Forelimb muscle (tissue), 1 donor: ENCODE results near the gene KLHL40. TPM values are rescaled to one million over a fixed set of nuclear protein-coding genes. Genes with fewer than 3 reads are reported as not detected.

Experiments
- DNase-seq: peaks from one replicate; pipeline ENCODE4 v3.0.0-alpha.2; 2013; ENCODE audit warnings: low read depth
- polyA plus RNA-seq: library from polyadenylated mRNA; unstranded; fragments of 120-200 nt; gene quantifications from one replicate; pipeline ENCODE4 v1.2.1, GENCODE V29; 2013; ENCODE audit not compliant: insufficient read length

The KLHL40 gene
- polyA plus RNA-seq, 1 donor = 162 TPM

- DNase-seq = no peak
Observed at GRCh38 chr3:42704136-42704841, 19.0 kb downstream of the KLHL40 start.

- no peak for DNase-seq
Observed at GRCh38 chr3:42705058-42705767, 19.9 kb downstream of the KLHL40 start.

GRCh38 chr3:42705962-42706585, 20.7 kb downstream of the KLHL40 start:
- DNase-seq = no peak

- DNase-seq = no peak
Observed at GRCh38 chr3:42706721-42707619, 21.6 kb downstream of the KLHL40 start.

- DNase-seq = no peak
Observed at GRCh38 chr3:42707620-42708355, 22.5 kb downstream of the KLHL40 start.

GRCh38 chr3:42708611-42709151, 23.3 kb downstream of the KLHL40 start:
- no peak for DNase-seq

- DNase-seq = no peak
Observed at GRCh38 chr3:42709621-42710020, 24.3 kb downstream of the KLHL40 start.

GRCh38 chr3:42710323-42711021, 25.1 kb downstream of the KLHL40 start:
- no peak for DNase-seq

GRCh38 chr3:42711491-42712343, 26.4 kb downstream of the KLHL40 start:
- no peak for DNase-seq

GRCh38 chr3:42712344-42712648, 27.0 kb downstream of the KLHL40 start:
- DNase-seq = no peak

GRCh38 chr3:42712688-42713372, 27.5 kb downstream of the KLHL40 start:
- DNase-seq = no peak

GRCh38 chr3:42713747-42714146, 28.4 kb downstream of the KLHL40 start:
- DNase-seq = no peak

- no peak for DNase-seq
Observed at GRCh38 chr3:42714171-42714852, 29.0 kb downstream of the KLHL40 start.

GRCh38 chr3:42717306-42717705, 32.0 kb downstream of the KLHL40 start:
- no peak for DNase-seq

GRCh38 chr3:42718338-42718737, 33.0 kb downstream of the KLHL40 start:
- no peak for DNase-seq

GRCh38 chr3:42719002-42719401, 33.7 kb downstream of the KLHL40 start:
- DNase-seq = no peak

- DNase-seq = no peak
Observed at GRCh38 chr3:42720126-42720525, 34.8 kb downstream of the KLHL40 start.

- no peak for DNase-seq
Observed at GRCh38 chr3:42721690-42722089, 36.4 kb downstream of the KLHL40 start.
